Activated T-cell treated with anti-CD3 and anti-CD28 coated beads, Interleukin-2, amount 50 U/mL, for 72 hours (primary cell): ENCODE results near the gene SLC44A1. TPM values are rescaled to one million over a fixed set of nuclear protein-coding genes. Genes with fewer than 3 reads are reported as not detected.

Experiments
- ATAC-seq, 2 donors: fragments of 150-1000 bp; cut with Tn5 transposase; replicated peaks in 1 of 2; 2 replicates each; pipeline ENCODE4 v1.10.0; 2021; ENCODE audit warnings: moderate library complexity in 2 of 2, mild to moderate bottlenecking in 1 of 2
- DNase-seq, 2 donors: peaks; one replicate each; pipeline ENCODE4 v3.0.0; 2021 to 2022; ENCODE audit warnings: mixed read lengths in 1 of 2
- H3K27ac Mint-ChIP-seq: one replicate; pipeline ENCODE4 v1.8.0; 2022; ENCODE audit warnings: mild to moderate bottlenecking, moderate library complexity, mixed read lengths
- H3K27me3 Mint-ChIP-seq: one replicate; pipeline ENCODE4 v1.8.0; 2022; ENCODE audit warnings: low read depth, mixed read lengths
- H3K36me3 Mint-ChIP-seq, 2 donors: one replicate each; pipeline ENCODE4 v1.8.0; 2022; ENCODE audit warnings: mixed read lengths in 2 of 2, mild to moderate bottlenecking in 1 of 2; ENCODE audit not compliant: insufficient read depth in 2 of 2
- H3K4me1 Mint-ChIP-seq: one replicate; pipeline ENCODE4 v1.8.0; 2022; ENCODE audit warnings: low read depth, mixed read lengths
- H3K4me3 Mint-ChIP-seq, 2 donors: one replicate each; pipeline ENCODE4 v1.8.0; 2022; ENCODE audit warnings: mild to moderate bottlenecking in 2 of 2, mixed read lengths in 2 of 2, moderate library complexity in 2 of 2
- H3K9me3 Mint-ChIP-seq, 2 donors: one replicate each; pipeline ENCODE4 v1.8.0; 2022; ENCODE audit warnings: mixed read lengths in 2 of 2
- total RNA-seq, 2 donors: library from RNA; stranded (reverse); gene quantifications; one replicate each; pipeline ENCODE4 v1.2.3, GENCODE V29; 2022

Gene SLC44A1
- total RNA-seq, 2 donors from 2014 or later, result 10.0 to 11.8 TPM

- DNase-seq, result no peak
- no peak for ATAC-seq
- no peaks in the 10 kb centered on the region for H3K27me3 Mint-ChIP-seq
- H3K9me3 Mint-ChIP-seq, result no peaks in the 10 kb centered on the region
- no peak overlapping the region for H3K27ac Mint-ChIP-seq
- peaks cover 15% of the 10 kb centered on the region for H3K4me1 Mint-ChIP-seq
- no peaks in the 10 kb centered on the region for H3K36me3 Mint-ChIP-seq
- H3K4me3 Mint-ChIP-seq, result no peak overlapping the region
Measured at GRCh38 chr9:105302728-105303127, 58.3 kb downstream of the SLC44A1 start.

- Mint-ChIP-seq H3K36me3 (no peaks in the 10 kb centered on the region), H3K4me1 (no peaks in the 10 kb centered on the region), H3K4me3 (no peak overlapping the region), H3K27me3 (no peaks in the 10 kb centered on the region), H3K27ac (no peak overlapping the region), H3K9me3 (no peaks in the 10 kb centered on the region)
- no peak for DNase-seq
- ATAC-seq, result no peak
Measured at GRCh38 chr9:105305856-105306255, 61.4 kb downstream of the SLC44A1 start.

DNA sequence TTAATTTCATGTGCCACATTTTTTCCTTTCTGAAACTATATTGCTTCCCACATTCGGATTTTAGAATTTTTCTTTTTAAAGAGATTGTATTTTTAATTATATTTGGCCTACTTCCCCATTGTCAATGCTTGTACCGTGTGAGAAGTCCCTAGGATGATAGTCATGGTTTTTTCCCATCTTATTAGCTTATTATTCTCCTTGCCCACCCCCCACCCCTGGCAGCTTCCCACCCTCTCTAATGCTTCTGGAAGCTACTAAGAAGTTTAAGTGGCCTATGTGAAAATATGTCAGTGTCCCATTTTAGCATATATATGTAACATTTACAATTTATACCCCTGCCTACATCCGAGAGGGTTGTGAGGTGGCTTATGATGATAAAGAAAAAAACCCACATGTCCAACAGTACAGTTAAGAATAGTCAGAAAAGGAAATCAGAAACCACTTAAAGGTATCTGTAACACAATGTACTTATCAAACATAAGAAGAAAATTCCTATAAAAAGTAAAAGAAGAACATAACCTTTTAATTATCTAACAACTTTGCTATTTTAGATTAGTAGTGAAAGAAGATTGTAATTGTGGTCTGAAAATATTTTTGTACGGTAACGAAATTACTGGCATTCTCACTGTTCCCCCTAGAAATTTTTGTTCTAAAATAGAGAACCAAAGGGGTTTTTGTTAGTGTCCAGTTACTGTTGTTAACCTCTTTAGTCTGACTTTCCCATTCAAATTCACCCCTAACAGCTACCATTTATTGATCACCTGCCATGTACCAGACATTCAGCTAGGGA lies 62.1 kb downstream of the SLC44A1 start:
- H3K9me3 Mint-ChIP-seq, result no peaks in the 10 kb centered on the region
- no peaks in the 10 kb centered on the region for H3K27me3 Mint-ChIP-seq
- no peak for DNase-seq
- no peak overlapping the region for H3K27ac Mint-ChIP-seq
- no peaks in the 10 kb centered on the region for H3K4me1 Mint-ChIP-seq
- no peaks in the 10 kb centered on the region for H3K36me3 Mint-ChIP-seq
- no peak for ATAC-seq
- H3K4me3 Mint-ChIP-seq, result no peak overlapping the region

GRCh38 chr9:105307591-105308130 lies 63.2 kb downstream of the SLC44A1 start:
- Mint-ChIP-seq H3K9me3 (no peaks in the 10 kb centered on the region), H3K27ac (no peak overlapping the region), H3K4me1 (no peaks in the 10 kb centered on the region), H3K27me3 (no peaks in the 10 kb centered on the region), H3K36me3 (no peaks in the 10 kb centered on the region), H3K4me3 (no peak overlapping the region)
- DNase-seq, result no peak
- no peak for ATAC-seq

GRCh38 chr9:105308461-105309341 lies 64.2 kb downstream of the SLC44A1 start:
- Mint-ChIP-seq H3K36me3 (no peaks in the 10 kb centered on the region), H3K27ac (no peak overlapping the region), H3K27me3 (no peaks in the 10 kb centered on the region), H3K4me1 (no peaks in the 10 kb centered on the region), H3K9me3 (no peaks in the 10 kb centered on the region), H3K4me3 (no peak overlapping the region)
- no peak for DNase-seq
- no peak for ATAC-seq

DNA sequence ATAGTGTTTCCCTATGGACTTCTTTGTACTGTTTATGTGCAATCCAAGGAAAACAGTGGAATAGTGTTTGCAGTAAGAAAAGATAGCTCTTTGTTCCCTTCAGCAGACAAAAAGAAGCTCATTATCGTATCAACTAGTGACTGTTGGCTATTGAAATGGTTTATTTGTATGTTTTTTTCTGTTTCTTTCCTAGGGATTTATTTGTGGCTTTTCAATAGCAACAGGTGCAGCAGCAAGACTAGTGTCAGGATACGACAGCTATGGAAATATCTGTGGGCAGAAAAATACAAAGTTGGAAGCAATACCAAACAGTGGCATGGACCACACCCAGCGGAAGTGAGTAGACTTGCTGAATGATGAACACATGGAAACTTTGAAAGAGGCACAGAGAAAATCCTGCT lies 65.1 kb downstream of the SLC44A1 start:
- no peaks in the 10 kb centered on the region for H3K36me3 Mint-ChIP-seq
- H3K4me1 Mint-ChIP-seq, result no peaks in the 10 kb centered on the region
- no peak for ATAC-seq

DNA sequence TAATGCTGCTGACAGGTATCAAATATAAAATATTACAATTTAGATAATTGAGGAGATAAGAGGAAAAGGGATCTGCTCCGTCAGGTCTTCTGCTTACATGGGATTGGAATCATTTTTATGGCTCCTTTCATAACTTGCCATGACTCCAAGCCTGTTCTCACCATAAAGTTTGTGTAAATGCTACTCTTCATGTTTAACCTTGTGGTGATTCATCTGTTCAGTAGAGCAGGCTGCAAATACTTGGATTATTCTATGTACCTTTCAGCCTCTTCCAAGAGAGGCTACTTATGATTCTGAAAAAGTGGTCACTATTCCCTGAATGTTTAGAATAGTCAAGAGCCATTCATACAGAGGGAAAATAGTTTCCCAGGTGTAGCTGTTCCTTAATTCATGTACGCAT lies 66.9 kb downstream of the SLC44A1 start:
- Mint-ChIP-seq H3K4me3 (no peak overlapping the region), H3K27ac (no peak overlapping the region), H3K9me3 (no peaks in the 10 kb centered on the region), H3K36me3 (no peaks in the 10 kb centered on the region), H3K4me1 (no peaks in the 10 kb centered on the region), H3K27me3 (no peaks in the 10 kb centered on the region)
- ATAC-seq (no peak), DNase-seq (no peak)

More for the DNA sequence above, 65.1 kb downstream of the SLC44A1 start:
- Mint-ChIP-seq H3K9me3 (no peaks in the 10 kb centered on the region), H3K27ac (no peak overlapping the region), H3K27me3 (no peaks in the 10 kb centered on the region), H3K4me3 (no peak overlapping the region)
- no peak for DNase-seq

DNA sequence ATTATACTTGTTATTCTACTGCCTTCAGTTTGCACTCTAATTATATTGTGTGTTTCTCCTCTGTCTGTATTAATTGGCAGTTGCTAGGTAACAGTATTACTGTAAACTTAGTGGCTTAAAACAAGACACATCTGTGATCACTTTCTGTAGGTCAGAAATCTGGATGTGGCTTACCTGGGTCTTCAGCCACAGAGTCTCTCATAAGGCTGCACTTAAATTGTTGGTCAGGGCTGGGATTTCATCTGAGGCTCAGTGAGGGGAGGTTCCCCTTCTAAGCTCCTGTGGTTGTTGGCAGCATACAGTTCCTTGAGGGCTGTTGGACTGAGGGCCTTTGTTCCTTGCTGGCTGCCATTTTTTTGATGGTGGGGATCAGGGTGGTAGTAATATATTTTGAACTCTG lies 68.8 kb downstream of the SLC44A1 start:
- no peak overlapping the region for H3K27ac Mint-ChIP-seq
- H3K9me3 Mint-ChIP-seq, result no peaks in the 10 kb centered on the region
- no peaks in the 10 kb centered on the region for H3K4me1 Mint-ChIP-seq
- no peaks in the 10 kb centered on the region for H3K36me3 Mint-ChIP-seq
- no peak for ATAC-seq
- H3K27me3 Mint-ChIP-seq, result no peaks in the 10 kb centered on the region
- H3K4me3 Mint-ChIP-seq, result no peak overlapping the region
- DNase-seq, result no peak

DNA sequence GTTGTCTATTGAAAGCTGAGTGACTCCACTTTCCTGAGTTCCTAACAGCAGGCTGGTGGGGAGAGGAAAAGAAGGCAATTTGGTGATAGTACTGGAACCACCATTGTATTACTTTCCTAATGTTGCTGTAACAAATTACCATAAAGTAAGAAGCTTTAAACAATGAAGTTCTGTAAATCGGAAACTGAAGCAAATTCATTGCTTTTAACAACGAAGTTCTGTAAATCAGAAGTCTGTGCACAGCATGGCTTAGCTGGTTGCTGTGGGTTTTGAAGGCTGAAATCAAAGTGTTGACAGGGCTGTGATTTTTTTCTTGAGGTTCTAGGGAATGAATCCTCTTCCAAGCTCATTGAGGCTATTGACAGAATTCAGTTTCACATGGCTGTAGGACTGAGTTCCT lies 72.3 kb downstream of the SLC44A1 start:
- H3K9me3 Mint-ChIP-seq, result no peaks in the 10 kb centered on the region
- H3K36me3 Mint-ChIP-seq, result no peaks in the 10 kb centered on the region
- ATAC-seq (no peak), DNase-seq (no peak)
- no peak overlapping the region for H3K4me3 Mint-ChIP-seq
- no peaks in the 10 kb centered on the region for H3K4me1 Mint-ChIP-seq
- no peak overlapping the region for H3K27ac Mint-ChIP-seq
- H3K27me3 Mint-ChIP-seq, result no peaks in the 10 kb centered on the region

- Mint-ChIP-seq H3K4me3 (no peak overlapping the region), H3K27ac (no peak overlapping the region), H3K27me3 (no peaks in the 10 kb centered on the region), H3K36me3 (no peaks in the 10 kb centered on the region), H3K4me1 (no peaks in the 10 kb centered on the region), H3K9me3 (no peaks in the 10 kb centered on the region)
- DNase-seq (no peak), ATAC-seq (no peak)
Measured at GRCh38 chr9:105318729-105319191, 74.3 kb downstream of the SLC44A1 start.

- Mint-ChIP-seq H3K27ac (no peak overlapping the region), H3K27me3 (no peaks in the 10 kb centered on the region), H3K4me3 (no peak overlapping the region), H3K4me1 (no peaks in the 10 kb centered on the region), H3K36me3 (no peaks in the 10 kb centered on the region), H3K9me3 (no peaks in the 10 kb centered on the region)
- no peak for ATAC-seq
- DNase-seq, result no peak
Measured at GRCh38 chr9:105319202-105319813, 74.9 kb downstream of the SLC44A1 start.

DNA sequence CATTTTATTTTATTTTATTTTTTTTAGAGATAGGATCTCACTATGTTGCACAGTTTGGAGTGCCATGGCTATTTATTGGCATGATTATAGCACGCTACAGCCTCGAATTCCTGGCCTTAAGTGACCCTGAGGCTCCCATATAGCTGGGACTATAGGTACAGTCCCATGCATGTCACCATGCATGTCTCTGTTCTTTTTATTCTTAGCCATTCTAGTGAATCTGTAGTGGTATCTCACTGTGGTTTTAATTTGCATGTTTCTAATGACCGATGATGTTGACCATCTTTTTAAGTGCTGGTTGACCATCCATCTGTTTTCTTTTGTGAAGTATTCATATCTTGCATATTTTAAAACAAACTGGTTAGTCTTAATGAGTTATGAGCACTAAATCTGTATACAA lies 76.1 kb downstream of the SLC44A1 start:
- no peak overlapping the region for H3K27ac Mint-ChIP-seq
- H3K36me3 Mint-ChIP-seq, result no peaks in the 10 kb centered on the region
- H3K27me3 Mint-ChIP-seq, result no peaks in the 10 kb centered on the region
- H3K4me3 Mint-ChIP-seq, result no peak overlapping the region
- ATAC-seq, result no peak
- no peak for DNase-seq
- H3K4me1 Mint-ChIP-seq, result no peaks in the 10 kb centered on the region
- H3K9me3 Mint-ChIP-seq, result no peaks in the 10 kb centered on the region

DNA sequence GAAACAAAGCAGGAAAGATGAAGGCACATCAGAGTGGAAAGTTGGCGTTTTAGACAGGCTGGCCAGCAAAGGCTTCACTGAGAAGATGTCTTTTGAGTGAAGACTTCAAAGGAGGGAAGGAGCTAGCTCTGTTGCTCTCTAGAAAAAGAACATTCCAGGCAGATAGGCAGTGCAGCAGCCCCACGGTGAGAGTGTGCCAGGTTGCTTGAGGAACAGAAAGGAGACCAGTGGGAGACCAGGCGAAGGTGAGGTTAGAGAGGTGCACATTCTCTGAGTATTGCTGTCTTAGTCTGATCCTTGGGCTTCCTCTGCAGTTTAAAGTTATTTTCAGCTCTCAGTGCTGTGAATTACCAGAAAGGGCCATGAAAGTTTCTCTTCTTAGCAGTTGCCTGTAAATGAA lies 83.8 kb downstream of the SLC44A1 start:
- no peak overlapping the region for H3K4me3 Mint-ChIP-seq

More for the DNA sequence above, 83.8 kb downstream of the SLC44A1 start:
- no peaks in the 10 kb centered on the region for H3K27me3 Mint-ChIP-seq
- no peak for ATAC-seq
- no peaks in the 10 kb centered on the region for H3K9me3 Mint-ChIP-seq
- H3K4me1 Mint-ChIP-seq, result peaks cover 7% of the 10 kb centered on the region
- no peak for DNase-seq
- no peaks in the 10 kb centered on the region for H3K36me3 Mint-ChIP-seq
- no peak overlapping the region for H3K27ac Mint-ChIP-seq
